ENCODE measurements around the gene PRPF38B. TPM values are rescaled to one million over a fixed set of nuclear protein-coding genes. Genes with fewer than 3 reads are reported as not detected.

PRPF38B gene
- total and polyA plus RNA-seq, 9 of the 15 experiments (the other 6 are each of a cell fraction or from before 2014, with no cell fraction given) = 25.3 to 85.5 (median 66.4) TPM

- TF ChIP-seq PRDM10 (IDR thresholded peaks at IDR 0.05; ENCODE audit: partially characterized antibody) (no peak), CBFA2T2 (conservative IDR thresholded peaks at IDR 0.05) (no peak), THAP12 (CRISPR knock-in tag; IDR thresholded peaks at IDR 0.05) (no peak), PBX2 (CRISPR knock-in tag; IDR thresholded peaks at IDR 0.05; ENCODE audit: low read depth) (no peak), PBX2 (tag; conservative IDR thresholded peaks at IDR 0.05; ENCODE audit: low read depth) (peak; percentile 29; the same call in 1 of the 2 replicates), ZSCAN29 (IDR thresholded peaks at IDR 0.05) (no peak), CCNT2 (IDR thresholded peaks at IDR 0.05; ENCODE audit: borderline replicate concordance, extremely low read depth, insufficient read length, low read depth, low read length) (peak; percentile 41), DNMT1 (IDR thresholded peaks at IDR 0.05) (no peak), POLR2AphosphoS5 (IDR thresholded peaks at IDR 0.05; ENCODE audit: control insufficient read depth, insufficient read depth, low read depth, low read length) (no peak), ZKSCAN1 (IDR thresholded peaks at IDR 0.05; ENCODE audit: low read depth, low read length) (no peak), ELK3 (CRISPR knock-in tag; IDR thresholded peaks at IDR 0.05) (no peak), KDM4B (IDR thresholded peaks at IDR 0.05; ENCODE audit: borderline replicate concordance in 2 of 2, low read depth in 1 of 2) (0 out of 4 replicates have a peak, but pooled peaks of 1 of the 2 experiments have one; percentile 23), STAG1 (CRISPR knock-in tag; IDR thresholded peaks at IDR 0.05; ENCODE audit: borderline replicate concordance) (no peak), MAFG (tag; conservative IDR thresholded peaks at IDR 0.05) (no peak), ZNF311 (CRISPR knock-in tag; IDR thresholded peaks at IDR 0.05) (no peak), ZNF232 (CRISPR knock-in tag; IDR thresholded peaks at IDR 0.05) (peak; percentile 75; the same call in 1 of the 2 replicates), TAL1 (IDR thresholded peaks at IDR 0.05) (no peak)
Observed at GRCh38 chr1:108692724-108693655, 880 bp downstream of the PRPF38B start (continued).

Measured in K562 (cell line).